Sciatic nerve (tissue), 2 donors: Measurements from ENCODE around the gene CD300C. TPM values are rescaled to one million over a fixed set of nuclear protein-coding genes. Genes with fewer than 3 reads are reported as not detected.
A peak's percentile ranks its signal among the peaks of the same experiment; 100 is the strongest.
"Not testable (repeated sequence)": the region's sequence is repeated elsewhere in the genome, so short reads cannot be mapped to it uniquely, and the experiment has no call there.

Source experiments
- ATAC-seq: fragments of 200-7000 bp; cut with Tn5 transposase; one replicate; pipeline ENCODE4 v1.9.1; 2020; ENCODE audit warnings: mild to moderate bottlenecking, moderate library complexity
- DNase-seq: peaks from one replicate; pipeline ENCODE4 v3.0.0-alpha.2; 2020; ENCODE audit warnings: low spot score
- intact Hi-C: fragments of 100-400 bp; cut with DNase I; formaldehyde crosslinking; loops from one replicate; pipeline ENCODE4 v1.14.2; 2022
- total RNA-seq: library from RNA; stranded (reverse); fragmentation: NEBNext Ultra II Directional; extraction: Animal tissue kit (Norgen Biotek cat#: 25700); gene quantifications from one replicate; pipeline ENCODE4 v1.2.1, GENCODE V29; 2021
- donor health status: DM: no; HTN: no; CAD: no.
- donor health status: DM: no; HTN: no; CAD: no.

The CD300C gene
- total RNA-seq, 1 donor from 2014 or later, result 1.7 TPM

GRCh38 chr17:74520790-74521480 lies 25.0 kb downstream of the CD300C start:
- DNase-seq, result no peak
- peak; percentile 82 for ATAC-seq

GRCh38 chr17:74520016-74520434 lies 25.9 kb downstream of the CD300C start:
- peak; percentile 84 for ATAC-seq
- intact Hi-C loops, result no loop called here
- no peak for DNase-seq

More at GRCh38 chr17:74520790-74521480, 25.0 kb downstream of the CD300C start:
- intact Hi-C loops, result no loop called here

DNA sequence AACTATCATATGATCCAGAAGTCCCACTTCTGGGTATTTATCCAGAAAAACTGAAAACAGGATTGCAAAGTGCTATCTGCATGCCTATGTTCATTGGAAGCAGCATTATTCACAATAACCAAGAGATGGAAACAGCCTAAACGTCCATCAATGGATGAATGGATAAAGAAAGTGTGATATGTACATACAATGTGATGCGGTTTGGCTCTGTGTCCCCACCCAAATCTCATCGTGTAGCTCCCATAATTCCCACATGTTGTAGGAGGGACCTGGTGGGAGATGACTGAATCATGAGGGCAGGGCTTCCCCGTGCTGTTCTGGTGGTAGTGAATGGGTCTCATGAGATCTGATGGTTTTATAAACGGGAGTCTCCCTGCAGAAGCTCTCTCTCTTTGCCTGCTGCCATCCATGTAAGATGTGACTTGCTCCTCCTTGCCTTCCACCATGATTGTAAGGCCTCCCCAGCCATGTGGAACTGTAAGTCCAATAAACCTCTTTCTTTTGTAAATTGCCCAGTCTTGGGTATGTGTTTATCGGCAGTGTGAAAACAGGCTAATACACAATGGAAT lies 27.4 kb downstream of the CD300C start:
- intact Hi-C loops, DNase-seq, ATAC-seq: not testable (repeated sequence)

DNA sequence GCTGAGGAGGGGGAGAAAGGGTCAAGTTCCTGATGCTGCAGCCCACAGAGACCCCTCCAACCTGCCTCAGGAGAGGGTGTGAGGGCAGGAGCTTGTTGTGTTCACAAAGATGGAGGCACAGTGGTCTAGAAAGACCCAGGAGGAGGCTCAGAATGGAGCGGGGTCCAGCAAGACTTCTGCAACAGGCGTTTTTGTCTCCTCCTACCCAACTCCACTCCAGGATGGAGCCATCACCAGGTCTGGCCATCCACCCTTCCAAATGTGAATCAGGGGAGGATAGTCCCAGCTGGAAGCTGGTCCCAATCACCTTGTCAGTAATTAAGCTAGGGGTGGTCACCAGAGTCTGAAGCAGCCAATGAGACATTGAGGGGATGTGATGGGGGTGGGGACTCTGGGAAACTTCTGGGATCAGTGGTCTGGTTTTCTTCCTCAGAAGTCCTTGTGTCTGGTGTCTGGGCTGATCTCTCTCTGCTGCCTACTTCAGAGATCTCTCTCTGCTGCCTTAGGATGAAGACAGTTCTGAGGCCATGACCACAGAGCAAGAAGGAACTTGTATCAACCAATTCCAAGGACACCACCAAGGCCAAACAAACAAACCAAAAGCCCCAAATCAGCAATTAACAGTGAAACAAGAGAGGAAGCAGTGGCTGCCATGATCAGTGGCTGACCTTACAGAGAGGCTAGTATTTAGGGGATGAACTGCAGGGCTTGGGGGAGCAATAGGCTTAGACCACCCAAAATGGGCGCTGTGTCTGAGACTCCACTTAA lies 29.2 kb downstream of the CD300C start:
- no peak for ATAC-seq
- intact Hi-C loops, result no loop called here
- no peak for DNase-seq

GRCh38 chr17:74515941-74516340 lies 30.0 kb downstream of the CD300C start:
- intact Hi-C loops, result no loop called here
- ATAC-seq (no peak), DNase-seq (no peak)

GRCh38 chr17:74514632-74515334 lies 31.1 kb downstream of the CD300C start:
- ATAC-seq (peak; percentile 49), DNase-seq (no peak)
- intact Hi-C loops, result no loop called here

GRCh38 chr17:74513987-74514631 lies 31.8 kb downstream of the CD300C start:
- DNase-seq, result no peak
- intact Hi-C loops, result no loop called here
- peak; percentile 50 for ATAC-seq

DNA sequence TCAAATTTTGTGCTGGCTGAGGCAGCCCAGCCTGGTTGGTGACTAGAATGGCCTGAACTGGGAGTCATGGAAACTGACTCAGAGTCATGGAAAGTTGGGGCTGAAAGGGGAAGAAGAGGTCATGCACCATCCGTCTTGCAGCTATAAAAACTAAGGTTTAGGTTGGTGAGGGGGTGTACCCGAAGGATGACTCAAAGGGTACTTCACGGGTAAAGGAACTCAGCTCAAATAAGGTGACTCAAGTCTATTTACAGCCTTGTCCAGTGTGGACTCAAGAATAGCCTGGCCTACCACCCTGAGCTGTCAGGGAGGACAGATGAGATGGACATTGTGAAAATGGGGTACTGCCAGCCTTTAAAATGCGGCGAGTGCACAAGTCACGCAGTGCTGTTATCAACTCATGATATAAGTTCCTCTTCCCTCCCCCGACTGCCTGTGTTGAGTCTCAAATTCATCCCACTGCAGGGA lies 33.3 kb downstream of the CD300C start:
- peak; percentile 52 for ATAC-seq
- intact Hi-C loops, result no loop called here
- DNase-seq, result no peak

GRCh38 chr17:74512036-74512435 lies 33.9 kb downstream of the CD300C start:
- intact Hi-C loops, result no loop called here
- ATAC-seq, result no peak
- DNase-seq, result no peak

DNA sequence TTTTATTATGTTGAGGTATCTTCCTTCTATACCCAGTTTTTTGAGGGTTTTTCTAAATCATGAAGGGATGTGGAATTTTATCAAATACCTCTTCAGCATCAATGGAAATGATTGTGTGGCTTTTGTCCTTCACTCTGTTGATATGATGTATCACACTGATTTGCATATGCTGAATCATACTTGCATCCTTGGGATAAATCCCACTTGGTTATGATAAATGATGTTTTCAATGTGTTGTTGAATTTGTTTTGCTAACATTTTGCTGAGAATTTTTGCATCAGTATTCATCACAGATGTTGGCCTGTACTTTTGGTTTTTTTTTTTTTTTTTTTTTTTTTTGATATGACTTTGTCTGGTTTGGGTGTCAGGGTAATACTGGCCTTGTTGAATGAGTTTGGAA lies 37.8 kb downstream of the CD300C start:
- ATAC-seq (no peak), DNase-seq (no peak)
- intact Hi-C loops, result no loop called here

DNA sequence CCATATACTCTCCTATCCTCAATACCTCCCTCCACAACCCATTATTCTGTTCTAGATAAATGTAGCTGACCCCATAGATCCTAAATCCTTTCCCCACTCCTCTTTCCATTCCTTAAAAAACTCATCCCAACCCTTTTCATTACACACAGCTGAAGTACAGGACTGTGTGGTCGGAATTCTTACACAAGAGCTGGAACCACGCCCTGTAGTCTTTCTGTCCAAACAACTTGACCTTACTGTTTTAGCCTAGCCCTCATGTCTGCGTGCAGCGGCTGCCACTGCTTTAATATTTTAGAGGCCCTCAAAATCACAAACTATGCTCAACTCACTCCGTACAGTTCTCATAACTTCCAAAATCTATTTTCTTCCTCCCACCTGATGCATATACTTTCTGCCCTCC lies 42.0 kb downstream of the CD300C start:
- DNase-seq, ATAC-seq, intact Hi-C loops: not testable (repeated sequence)

GRCh38 chr17:74502861-74503260 lies 43.1 kb downstream of the CD300C start:
- ATAC-seq (no peak), DNase-seq (no peak)
- intact Hi-C loops, result no loop called here

DNA sequence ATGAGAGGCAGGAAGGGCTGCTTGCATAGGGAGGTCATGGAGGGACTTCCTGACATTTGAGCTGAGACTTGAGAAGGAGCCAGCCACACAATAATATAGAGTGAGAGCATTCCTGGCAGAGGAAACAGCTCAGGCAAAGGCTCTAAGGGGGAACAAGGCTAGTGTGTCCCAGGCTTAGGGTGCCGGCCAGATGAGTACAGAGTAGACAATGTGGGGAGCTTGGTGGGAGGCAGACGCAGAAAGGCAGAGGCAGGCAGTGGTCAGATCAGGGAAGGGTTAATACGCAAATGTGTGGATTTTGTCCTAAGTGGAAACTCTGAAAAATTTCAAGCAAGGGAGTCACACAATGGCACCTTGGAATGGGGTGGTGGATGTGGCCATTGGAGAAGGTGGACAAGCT lies 45.9 kb downstream of the CD300C start:
- intact Hi-C loops, result no loop called here
- ATAC-seq, result no peak
- no peak for DNase-seq

DNA sequence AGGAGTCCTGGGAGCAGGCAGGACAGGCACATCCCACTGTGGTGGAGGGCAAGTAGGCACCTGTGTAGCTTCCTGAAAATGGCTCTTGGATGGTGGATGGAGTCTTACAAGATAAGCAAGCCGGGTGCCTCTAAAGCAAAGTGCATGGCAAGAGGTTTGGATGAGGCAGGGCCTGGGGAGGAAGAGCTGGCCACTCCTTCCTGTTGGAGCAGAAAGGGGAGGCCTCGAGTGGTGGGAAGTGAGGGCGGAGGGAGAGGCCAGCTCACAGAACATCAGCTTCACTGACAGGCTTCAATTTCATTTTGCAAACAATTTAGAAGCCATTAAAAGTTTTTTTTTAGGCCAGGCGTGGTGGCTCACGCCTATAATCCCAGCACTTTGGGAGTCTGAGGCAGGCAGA lies 48.4 kb downstream of the CD300C start:
- DNase-seq, result no peak
- intact Hi-C loops, result no loop called here
- no peak for ATAC-seq

- intact Hi-C loops, result no loop called here
- DNase-seq (peak; percentile 79), ATAC-seq (peak; percentile 81)
These were observed 52.5 kb downstream of the CD300C start for GRCh38 chr17:74493331-74493833.

GRCh38 chr17:74491626-74492025 lies 54.3 kb downstream of the CD300C start:
- DNase-seq (no peak), ATAC-seq (no peak)
- intact Hi-C loops, result no loop called here
